Muscle layer of colon (tissue), 2 donors: ENCODE data around the gene C2orf81.

ENCODE experiments used
- H3K27ac ChIP-seq: one replicate; pipeline ENCODE4 v1.7.0; 2013; ENCODE audit warnings: low read depth, mild to moderate bottlenecking, low read length, moderate library complexity
- H3K27me3 ChIP-seq, 2 donors: one replicate each; pipeline ENCODE4 v1.7.0; 2013; ENCODE audit warnings: low read length in 2 of 2, mild to moderate bottlenecking in 2 of 2; ENCODE audit not compliant: insufficient read depth in 2 of 2, control insufficient read depth in 1 of 2
- H3K36me3 ChIP-seq: one replicate; pipeline ENCODE4 v1.7.0; 2013; ENCODE audit warnings: mild to moderate bottlenecking, low read length; ENCODE audit not compliant: insufficient read depth
- H3K4me1 ChIP-seq: one replicate; pipeline ENCODE4 v1.7.0; 2013; ENCODE audit warnings: mild to moderate bottlenecking, low read length; ENCODE audit not compliant: insufficient read depth
- H3K4me3 ChIP-seq, 2 donors: one replicate each; pipeline ENCODE4 v1.7.0; 2013; ENCODE audit warnings: low read length in 2 of 2, low read depth in 1 of 2, mild to moderate bottlenecking in 1 of 2, moderate library complexity in 1 of 2
- H3K9ac ChIP-seq: one replicate; pipeline ENCODE4 v1.7.0; 2013; ENCODE audit warnings: low read length
- H3K9me3 ChIP-seq: one replicate; pipeline ENCODE4 v1.7.0; 2013; ENCODE audit warnings: mild to moderate bottlenecking, low read length
- donor health status: abdominal sarcoma.
- donor health status: Adenocarcinoma of cecum.

Gene C2orf81

GRCh38 chr2:74441170-74441689, 19.8 kb upstream of the C2orf81 start:
- H3K36me3 ChIP-seq: no peaks in the 10 kb centered on the region
- peaks cover 0 to 18% of the 10 kb centered on the region in 2 donors for H3K27me3 ChIP-seq
- H3K4me3 ChIP-seq: peak overlapping the region; percentile 48 to 88
- H3K27ac ChIP-seq: peak overlapping the region; percentile 39
- no peaks in the 10 kb centered on the region for H3K9me3 ChIP-seq
- H3K9ac ChIP-seq: peak overlapping the region; percentile 53
- peaks cover 12% of the 10 kb centered on the region for H3K4me1 ChIP-seq

GRCh38 chr2:74440378-74441169, 19.2 kb upstream of the C2orf81 start:
- peak overlapping the region; percentile 60 for H3K27ac ChIP-seq
- no peaks in the 10 kb centered on the region for H3K9me3 ChIP-seq
- H3K36me3 ChIP-seq: peaks cover 5% of the 10 kb centered on the region
- peak overlapping the region; percentile 71 for H3K9ac ChIP-seq
- peaks cover 0 to 18% of the 10 kb centered on the region in 2 donors for H3K27me3 ChIP-seq
- H3K4me1 ChIP-seq: peaks cover 12% of the 10 kb centered on the region
- peak overlapping the region; percentile 48 to 88 for H3K4me3 ChIP-seq

DNA sequence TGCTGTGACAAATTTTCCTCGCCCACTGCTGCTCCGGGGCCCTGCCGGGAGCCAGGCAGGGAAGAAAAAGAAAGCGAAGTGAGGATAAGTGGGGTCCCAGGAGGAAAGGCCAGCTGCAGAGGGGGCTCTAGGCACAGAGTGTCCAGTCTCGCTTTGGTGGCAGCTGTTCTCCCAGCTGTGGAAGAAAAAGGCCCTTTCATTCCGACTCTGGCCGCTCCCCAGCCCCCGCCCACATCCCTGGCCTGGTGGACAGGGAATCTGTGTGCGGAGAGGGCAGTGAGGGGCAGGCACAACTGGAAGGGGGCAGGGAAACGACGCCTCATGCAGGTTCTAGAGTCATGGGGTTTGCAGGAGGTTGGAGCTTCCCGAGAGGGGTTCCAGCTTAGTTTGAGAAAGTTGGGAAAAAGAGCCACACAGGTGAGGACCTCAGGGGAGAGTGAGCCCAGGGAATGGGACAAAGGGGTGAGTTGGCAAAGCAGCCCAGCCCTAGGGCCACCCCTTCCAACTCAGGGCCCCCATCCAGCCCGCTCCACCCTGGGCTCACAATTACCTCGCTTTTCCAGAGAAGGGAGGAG, 18.5 kb upstream of the C2orf81 start:
- Histone ChIP-seq H3K9me3 (no peaks in the 10 kb centered on the region), H3K9ac (peak overlapping the region; percentile 71), H3K27ac (peak overlapping the region; percentile 60), H3K36me3 (peaks cover 10% of the 10 kb centered on the region), H3K27me3 (peaks cover 0 to 18% of the 10 kb centered on the region in 2 donors), H3K4me3 (peak overlapping the region; percentile 40 to 88), H3K4me1 (peaks cover 12% of the 10 kb centered on the region)

DNA sequence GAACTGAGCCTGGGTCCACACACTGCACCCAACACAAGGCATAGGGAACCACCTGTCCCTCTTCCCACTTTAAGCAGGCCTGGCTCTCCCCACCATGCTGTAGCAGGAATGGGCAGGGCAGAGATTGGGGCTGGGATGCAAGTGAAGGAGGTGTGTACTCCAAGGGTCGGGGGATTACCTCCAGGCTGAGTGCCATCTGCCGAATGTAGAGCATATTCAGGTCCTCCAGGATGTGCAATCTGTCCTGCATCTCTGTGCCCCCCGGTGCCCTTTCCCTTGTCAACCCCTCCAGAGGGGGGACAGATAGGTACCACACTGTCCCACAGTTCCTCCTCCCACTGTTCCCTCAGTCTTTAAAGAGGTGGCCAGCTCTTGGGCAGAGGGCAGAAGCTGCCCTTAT, 18.0 kb upstream of the C2orf81 start:
- Histone ChIP-seq H3K9me3 (no peaks in the 10 kb centered on the region), H3K27me3 (peaks cover 0 to 18% of the 10 kb centered on the region in 2 donors), H3K4me1 (peaks cover 12% of the 10 kb centered on the region), H3K9ac (peak overlapping the region; percentile 71), H3K27ac (peak overlapping the region; percentile 60), H3K36me3 (peaks cover 10% of the 10 kb centered on the region), H3K4me3 (peak overlapping the region; percentile 40 to 88)

DNA sequence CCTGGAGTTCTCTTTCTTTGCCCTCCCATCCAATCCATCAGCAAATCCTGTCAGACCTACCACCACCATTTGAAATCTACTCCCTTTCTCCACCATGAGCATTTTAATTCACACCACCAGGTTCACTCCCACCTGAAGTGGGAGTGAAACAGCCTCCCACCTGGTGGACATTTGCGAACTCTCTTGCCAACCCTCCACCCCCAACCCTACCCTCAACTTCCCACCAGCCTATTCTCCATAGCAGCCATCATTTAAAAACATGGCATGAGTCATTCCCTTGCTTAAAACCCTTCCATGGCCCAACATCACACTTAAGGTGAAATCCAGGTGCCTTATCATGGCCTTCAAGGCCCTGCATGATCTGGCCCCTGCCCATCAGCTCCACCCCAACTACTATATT, 16.8 kb upstream of the C2orf81 start:
- peaks cover 10% of the 10 kb centered on the region for H3K36me3 ChIP-seq
- H3K27ac ChIP-seq: no peak overlapping the region
- peaks cover 0 to 18% of the 10 kb centered on the region in 2 donors for H3K27me3 ChIP-seq
- peaks cover 12% of the 10 kb centered on the region for H3K4me1 ChIP-seq
- H3K9ac ChIP-seq: no peak overlapping the region
- H3K4me3 ChIP-seq: peak overlapping the region in 1 of 2 donors; percentile 88
- H3K9me3 ChIP-seq: no peaks in the 10 kb centered on the region

DNA sequence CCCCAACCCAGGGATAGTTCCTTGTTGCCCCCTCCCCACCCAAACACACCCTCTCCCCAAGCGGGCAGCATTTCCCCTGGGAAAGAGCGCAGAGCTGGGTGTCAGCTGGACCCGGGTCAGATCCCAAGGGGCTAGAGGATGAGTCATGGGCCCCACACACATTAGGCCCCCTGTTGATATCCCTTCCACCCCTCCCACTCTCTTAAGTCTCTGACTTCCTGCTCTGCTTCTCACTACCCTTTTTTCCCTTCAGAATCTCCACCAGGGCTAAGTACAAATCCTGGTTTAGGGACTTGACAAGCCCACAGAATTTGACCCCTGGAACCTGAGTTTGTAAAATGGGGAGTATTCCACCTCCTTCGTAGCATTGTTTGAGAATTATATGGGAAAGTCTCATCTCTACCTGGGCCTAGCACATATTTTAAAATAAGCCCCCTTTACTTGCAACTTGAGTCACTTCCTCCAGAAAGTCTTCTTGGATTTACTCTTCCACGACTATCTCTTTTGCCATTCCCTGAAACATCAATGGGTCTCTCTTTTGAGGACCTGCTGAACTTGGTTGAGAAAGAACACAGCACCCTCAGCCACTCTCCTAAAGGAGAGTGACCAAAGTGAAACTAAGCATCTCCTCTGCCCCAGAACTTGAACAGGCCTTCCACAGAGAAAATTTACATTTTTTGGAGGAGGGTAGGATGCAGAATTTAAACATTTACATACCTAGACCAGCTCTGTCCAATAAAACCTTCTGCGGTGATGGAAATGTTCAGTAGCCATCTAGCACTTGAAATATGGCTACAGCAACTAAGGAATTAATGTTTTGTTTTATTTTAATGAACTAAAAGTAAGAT, 15.7 kb upstream of the C2orf81 start:
- peaks cover 0 to 14% of the 10 kb centered on the region in 2 donors for H3K27me3 ChIP-seq
- peaks cover 17% of the 10 kb centered on the region for H3K36me3 ChIP-seq
- H3K4me3 ChIP-seq: no peak overlapping the region
- no peak overlapping the region for H3K9ac ChIP-seq
- no peaks in the 10 kb centered on the region for H3K9me3 ChIP-seq
- H3K4me1 ChIP-seq: peaks cover 12% of the 10 kb centered on the region
- H3K27ac ChIP-seq: no peak overlapping the region

GRCh38 chr2:74436111-74436805, 14.8 kb upstream of the C2orf81 start:
- H3K4me1 ChIP-seq: peaks cover 12% of the 10 kb centered on the region
- H3K27me3 ChIP-seq: peaks cover 0 to 6% of the 10 kb centered on the region in 2 donors
- no peak overlapping the region for H3K9ac ChIP-seq
- peaks cover 24% of the 10 kb centered on the region for H3K36me3 ChIP-seq
- H3K27ac ChIP-seq: no peak overlapping the region
- no peaks in the 10 kb centered on the region for H3K9me3 ChIP-seq
- no peak overlapping the region for H3K4me3 ChIP-seq

DNA sequence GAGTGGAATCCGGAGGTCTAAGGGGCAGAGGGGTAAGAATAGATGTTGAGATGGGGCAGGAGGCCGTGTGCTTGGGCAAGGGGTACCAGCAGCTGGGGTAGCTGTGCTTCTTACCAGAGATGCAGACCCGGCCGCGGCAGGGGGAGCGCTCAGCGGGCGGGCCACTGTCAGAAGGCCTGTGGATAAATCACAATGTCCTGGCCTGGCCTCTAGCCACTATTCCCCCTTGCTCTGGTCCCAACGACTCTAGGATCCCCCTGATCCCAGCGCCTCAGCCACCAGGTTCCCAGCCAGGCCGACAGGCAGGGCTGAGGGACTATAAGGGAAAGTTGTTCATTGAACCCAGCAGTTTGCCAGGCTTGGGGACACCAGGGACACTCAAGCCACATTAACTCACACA, 9.1 kb upstream of the C2orf81 start:
- Histone ChIP-seq H3K9ac (no peak overlapping the region), H3K27me3 (no peaks in the 10 kb centered on the region), H3K4me1 (no peaks in the 10 kb centered on the region), H3K27ac (no peak overlapping the region), H3K4me3 (no peak overlapping the region), H3K36me3 (peaks cover 56% of the 10 kb centered on the region), H3K9me3 (no peaks in the 10 kb centered on the region)

DNA sequence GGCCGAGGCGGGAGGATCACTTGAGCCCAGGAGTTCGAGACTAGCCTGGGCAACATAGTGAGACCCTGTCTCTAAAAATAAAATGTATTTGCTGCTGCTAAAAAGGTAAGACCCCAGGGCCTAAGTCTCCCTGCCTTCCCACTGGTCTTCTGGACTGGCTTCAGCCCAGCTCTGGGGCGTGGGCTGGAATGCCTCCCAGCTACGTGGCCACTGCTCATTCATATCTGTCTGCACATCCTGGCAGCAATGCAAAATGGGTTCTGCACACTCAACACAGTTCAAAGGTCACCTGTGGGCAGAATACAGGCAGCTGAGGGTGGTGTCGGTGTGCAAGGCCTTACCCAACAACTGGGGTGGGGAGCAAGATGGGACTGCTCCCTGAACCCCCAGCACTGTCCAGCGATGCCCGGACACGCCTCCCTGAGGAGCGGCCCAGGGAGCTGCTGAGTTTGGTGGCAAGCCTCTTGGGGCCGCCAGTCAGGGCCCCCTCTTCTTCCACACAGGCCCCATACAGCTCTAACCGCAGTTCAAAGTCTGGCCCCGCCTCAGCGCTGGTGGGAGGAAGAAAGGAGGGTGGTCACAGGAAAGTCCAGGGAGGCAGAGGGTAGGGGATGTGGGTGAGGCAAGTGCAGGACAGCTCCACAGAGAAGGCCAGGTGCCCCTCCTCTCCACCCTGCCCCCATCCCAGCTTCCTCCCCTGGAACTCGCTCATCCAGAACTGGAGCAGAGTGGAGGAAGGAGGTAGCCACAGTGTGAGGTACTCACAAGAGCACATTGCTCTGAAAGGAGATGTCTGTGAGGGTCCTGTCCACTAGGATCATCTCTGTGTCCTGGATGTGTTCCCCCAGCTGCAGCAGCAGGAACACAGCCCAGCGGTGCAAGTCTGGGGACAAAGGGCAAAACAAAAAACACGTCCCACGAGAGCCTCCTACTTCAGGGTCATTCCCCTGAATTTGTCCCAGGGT, 8.3 kb upstream of the C2orf81 start:
- Histone ChIP-seq H3K4me3 (no peak overlapping the region), H3K27me3 (no peaks in the 10 kb centered on the region), H3K9ac (no peak overlapping the region), H3K27ac (no peak overlapping the region), H3K4me1 (no peaks in the 10 kb centered on the region), H3K9me3 (no peaks in the 10 kb centered on the region), H3K36me3 (peaks cover 52% of the 10 kb centered on the region)

DNA sequence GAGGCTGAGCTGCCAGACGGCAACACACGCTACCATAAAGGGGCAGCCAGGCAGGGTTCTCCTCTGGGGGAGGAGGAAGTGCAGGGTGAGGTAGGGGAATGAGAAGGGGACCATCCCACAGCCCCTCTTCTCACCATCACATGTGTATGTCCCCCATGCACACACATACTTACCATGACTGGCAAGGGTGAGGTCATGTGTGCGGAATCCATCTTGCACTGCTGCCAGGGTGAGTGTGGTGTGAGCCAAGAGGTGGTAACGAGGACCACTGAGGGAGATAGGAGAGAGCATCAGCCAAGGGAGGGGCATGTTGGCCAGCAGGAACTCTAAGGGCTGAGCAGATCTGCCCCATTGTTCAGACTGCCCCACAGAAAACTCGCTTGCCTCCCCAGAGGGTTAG, 7.3 kb upstream of the C2orf81 start:
- H3K27ac ChIP-seq: no peak overlapping the region
- H3K27me3 ChIP-seq: no peaks in the 10 kb centered on the region
- H3K36me3 ChIP-seq: peaks cover 52% of the 10 kb centered on the region
- no peak overlapping the region for H3K4me3 ChIP-seq
- no peaks in the 10 kb centered on the region for H3K9me3 ChIP-seq
- no peak overlapping the region for H3K9ac ChIP-seq
- H3K4me1 ChIP-seq: no peaks in the 10 kb centered on the region
